ENCODE results near the gene GABRQ. TPM values are rescaled to one million over a fixed set of nuclear protein-coding genes. Genes with fewer than 3 reads are reported as not detected.

Gene GABRQ
- 0.18 to 0.22 TPM (median 0.19 TPM) in 5 replicates for total RNA-seq (2022; extraction: Qiagen RNA extraction)

GRCh38 chrX:152637649-152638442 lies at the start of gene GABRQ:
Gene GABRQ (plus strand): TSS chrX:152637895. CDS start chrX:152638203, 308 bp downstream.

GRCh38 chrX:152697952-152698931 lies 60.5 kb downstream of the GABRQ start, which contains the start of gene MAGEA3:
Gene MAGEA3 (plus strand): TSS chrX:152698794. CDS start chrX:152700833, 2,039 bp downstream.

Other genes with a start within 250 kb of the GABRQ start
- gene GABRA3, start 186.6 kb upstream of the GABRQ start, total RNA-seq (2022; extraction: Qiagen RNA extraction): 0.31 to 0.62 TPM (median 0.49 TPM) in 5 replicates
- gene MAGEA3, start 60.9 kb downstream of the GABRQ start, total RNA-seq (2022; extraction: Qiagen RNA extraction): 2.2 to 3.9 TPM (median 2.7 TPM) in 5 replicates
- gene CSAG2, start 71.4 kb downstream of the GABRQ start, total RNA-seq (2022; extraction: Qiagen RNA extraction): not detected in 5 replicates
- 0.08 to 0.42 TPM (median 0.24 TPM) in 4 of 5 replicates, not detected in the other for gene MAGEA2B, start 76.7 kb downstream of the GABRQ start, total RNA-seq (2022; extraction: Qiagen RNA extraction)
- 0.16 to 0.53 TPM (median 0.28 TPM) in 5 replicates for gene CSAG1, start 95.8 kb downstream of the GABRQ start, total RNA-seq (2022; extraction: Qiagen RNA extraction)
- gene MAGEA12, start 95.9 kb downstream of the GABRQ start, total RNA-seq (2022; extraction: Qiagen RNA extraction): 0.11 to 0.15 TPM (median 0.13 TPM) in 5 replicates
- 0.15 TPM in 1 of 5 replicates, not detected in the others for gene MAGEA2, start 115.9 kb downstream of the GABRQ start, total RNA-seq (2022; extraction: Qiagen RNA extraction)
- gene CSAG3, start 121.3 kb downstream of the GABRQ start, total RNA-seq (2022; extraction: Qiagen RNA extraction): not detected in 5 replicates
- gene MAGEA6, start 131.8 kb downstream of the GABRQ start, total RNA-seq (2022; extraction: Qiagen RNA extraction): 10.1 to 13.3 TPM (median 11.9 TPM) in 5 replicates
- 71.4 to 95.9 TPM (median 72.9 TPM) in 5 replicates for gene CETN2, start 192.9 kb downstream of the GABRQ start, total RNA-seq (2022; extraction: Qiagen RNA extraction)
- 49.1 to 52.6 TPM (median 50.6 TPM) in 5 replicates for gene NSDHL, start 193.2 kb downstream of the GABRQ start, total RNA-seq (2022; extraction: Qiagen RNA extraction)

Measured in A549 treated with dexamethasone at 1 μM for 4 hours (cell line).